Measurements from ENCODE around the gene CETN3.
A peak's percentile ranks its signal among the peaks of the same experiment; 100 is the strongest.
"Not testable (repeated sequence)": the region's sequence is repeated elsewhere in the genome, so short reads cannot be mapped to it uniquely, and the experiment has no call there.

CETN3 gene

DNA sequence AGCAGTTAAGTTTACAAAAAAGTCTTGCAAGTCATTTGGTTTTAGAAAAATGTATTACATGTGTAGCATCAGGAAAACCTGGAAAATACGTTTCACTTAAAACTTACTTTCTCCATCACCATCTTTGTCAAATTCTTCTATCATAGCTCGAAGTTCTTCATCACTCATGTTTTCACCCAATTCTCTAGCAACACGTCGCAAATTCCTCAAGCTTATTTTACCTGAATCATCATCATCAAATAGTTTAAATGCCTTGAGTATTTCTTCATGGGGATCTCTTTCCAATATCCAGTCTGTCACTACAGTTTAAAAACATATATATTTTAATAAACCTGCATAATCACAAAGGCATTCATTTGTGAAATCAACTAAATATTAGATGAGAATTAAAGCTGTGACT is 10.3 kb downstream of the CETN3 start:
- TF ChIP-seq POLR2A (IDR thresholded peaks at IDR 0.05; ENCODE audit: low read length) (no peak), GATA1 (IDR thresholded peaks at IDR 0.05; ENCODE audit: low read depth, low read length) (no peak)
- DNase-seq = no peak

DNA sequence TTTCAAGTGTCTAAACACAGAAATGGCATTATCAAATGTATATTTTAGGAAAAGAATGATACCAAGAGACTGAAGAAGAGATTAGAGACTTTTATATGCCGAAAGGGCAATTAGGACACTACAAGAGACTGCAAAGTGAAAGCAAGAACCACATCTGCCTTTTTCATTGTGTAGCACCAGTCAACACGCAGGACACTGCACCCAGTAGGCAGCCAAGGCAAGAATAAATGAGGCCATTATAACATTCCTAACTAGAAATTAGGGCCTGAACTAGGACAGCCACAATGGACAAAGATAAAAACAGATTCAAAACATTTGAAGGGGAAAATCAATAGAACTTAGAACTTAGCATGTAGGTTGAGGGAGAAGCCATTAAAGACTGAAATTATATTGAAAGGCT is 10.8 kb downstream of the CETN3 start:
- DNase-seq = no peak
- TF ChIP-seq GATA1 (IDR thresholded peaks at IDR 0.05; ENCODE audit: low read depth, low read length) (no peak), POLR2A (IDR thresholded peaks at IDR 0.05; ENCODE audit: low read length) (no peak)

DNA sequence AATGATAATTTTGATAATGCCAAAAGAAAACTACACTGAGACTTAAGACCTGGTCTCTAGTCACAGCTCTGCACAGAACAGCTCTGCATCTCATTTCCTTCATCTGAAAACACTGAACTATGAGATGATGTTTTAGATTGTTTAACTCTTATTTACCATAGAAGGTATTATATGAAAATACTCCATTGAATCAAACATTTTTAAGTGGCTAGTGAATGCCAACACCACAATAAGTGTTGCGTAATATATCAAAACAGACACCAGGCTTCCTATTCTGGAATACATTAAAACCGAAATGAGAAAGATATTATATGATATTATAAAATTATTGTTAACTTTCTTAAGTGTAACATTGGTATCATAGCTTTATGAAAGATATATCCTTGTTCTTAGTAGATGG is 14.6 kb downstream of the CETN3 start:
- DNase-seq = no peak
- no peak for TF ChIP-seq POLR2A (IDR thresholded peaks at IDR 0.05; ENCODE audit: low read length)
- no peak for TF ChIP-seq GATA1 (IDR thresholded peaks at IDR 0.05; ENCODE audit: low read depth, low read length)

GRCh38 chr5:90390928-90391327 is 18.6 kb downstream of the CETN3 start:
- TF ChIP-seq GATA1 (IDR thresholded peaks at IDR 0.05; ENCODE audit: low read depth, low read length) (no peak), POLR2A (IDR thresholded peaks at IDR 0.05; ENCODE audit: low read length) (no peak)
- no peak for DNase-seq

DNA sequence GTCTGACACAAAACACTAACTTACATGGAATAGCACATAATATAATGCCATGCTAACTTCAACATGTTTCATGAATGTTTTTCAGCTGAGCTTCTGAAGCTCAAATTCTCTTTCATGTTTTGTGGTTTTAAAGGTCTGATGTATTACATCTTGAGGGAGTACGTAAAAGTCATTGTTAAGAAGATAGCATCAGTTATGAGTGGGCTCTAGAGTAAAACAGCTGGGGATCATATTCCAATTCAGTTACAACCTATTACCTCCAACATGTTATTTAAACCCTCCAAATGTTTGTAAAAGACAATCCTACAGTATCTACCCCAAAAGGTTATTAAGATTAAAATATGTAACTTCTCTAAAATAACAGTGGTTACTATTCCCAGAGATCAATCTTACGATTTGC is 19.2 kb downstream of the CETN3 start:
- TF ChIP-seq GATA1 (IDR thresholded peaks at IDR 0.05; ENCODE audit: low read depth, low read length) (no peak), POLR2A (IDR thresholded peaks at IDR 0.05; ENCODE audit: low read length) (no peak)

GRCh38 chr5:90387508-90387907 is 22.0 kb downstream of the CETN3 start:
- no peak for DNase-seq
- TF ChIP-seq GATA1 (IDR thresholded peaks at IDR 0.05; ENCODE audit: low read depth, low read length) = no peak

More for the DNA sequence above, 19.2 kb downstream of the CETN3 start:
- no peak for DNase-seq

- TF ChIP-seq POLR2A (IDR thresholded peaks at IDR 0.05; ENCODE audit: low read length) (no peak), GATA1 (IDR thresholded peaks at IDR 0.05; ENCODE audit: low read depth, low read length) (no peak)
- peak; percentile 11 to 35 for DNase-seq
Measured at GRCh38 chr5:90386099-90386710, 23.4 kb downstream of the CETN3 start.

DNA sequence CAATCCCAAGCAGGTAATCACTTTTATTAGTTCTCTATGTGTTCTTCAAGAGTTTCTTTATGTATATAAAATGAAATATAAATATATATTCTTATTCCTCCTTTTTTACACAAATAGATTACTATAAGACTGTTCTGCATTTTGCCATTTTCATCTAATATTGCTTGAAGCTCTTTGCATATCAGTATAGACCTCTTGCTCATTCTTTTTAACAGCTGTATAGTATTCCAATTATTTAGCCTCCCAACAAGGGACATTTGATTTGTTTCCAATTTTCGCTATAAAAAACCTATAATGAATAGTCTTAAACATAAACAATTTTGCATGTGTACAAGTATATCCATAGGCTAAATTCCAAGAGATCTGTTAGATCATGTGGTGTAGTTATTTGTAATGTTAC is 25.2 kb downstream of the CETN3 start:
- no peak for TF ChIP-seq GATA1 (IDR thresholded peaks at IDR 0.05; ENCODE audit: low read depth, low read length)
- no peak for TF ChIP-seq POLR2A (IDR thresholded peaks at IDR 0.05; ENCODE audit: low read length)

DNA sequence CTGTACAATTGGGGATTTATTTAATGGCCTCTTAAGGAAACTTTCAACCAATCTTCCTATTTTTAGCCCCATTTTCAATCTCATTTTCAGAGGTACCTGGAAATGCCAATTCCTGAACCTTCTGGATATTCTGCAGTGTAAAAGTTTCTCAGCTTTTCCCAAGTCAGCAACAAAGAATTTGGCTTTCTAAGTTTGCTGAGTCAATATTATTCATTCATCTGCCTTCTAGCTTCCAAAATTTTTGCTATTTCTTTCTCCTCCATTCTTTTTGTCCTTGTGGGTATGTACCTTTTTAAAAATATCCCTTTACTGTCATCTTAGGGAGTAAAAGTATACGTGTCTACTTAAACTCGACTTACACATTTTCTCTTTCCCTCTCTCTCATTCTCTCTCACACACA is 25.7 kb downstream of the CETN3 start:
- TF ChIP-seq POLR2A (IDR thresholded peaks at IDR 0.05; ENCODE audit: low read length) (no peak), GATA1 (IDR thresholded peaks at IDR 0.05; ENCODE audit: low read depth, low read length) (no peak)
- DNase-seq = no peak

More for the DNA sequence above, 25.2 kb downstream of the CETN3 start:
- no peak for DNase-seq

DNA sequence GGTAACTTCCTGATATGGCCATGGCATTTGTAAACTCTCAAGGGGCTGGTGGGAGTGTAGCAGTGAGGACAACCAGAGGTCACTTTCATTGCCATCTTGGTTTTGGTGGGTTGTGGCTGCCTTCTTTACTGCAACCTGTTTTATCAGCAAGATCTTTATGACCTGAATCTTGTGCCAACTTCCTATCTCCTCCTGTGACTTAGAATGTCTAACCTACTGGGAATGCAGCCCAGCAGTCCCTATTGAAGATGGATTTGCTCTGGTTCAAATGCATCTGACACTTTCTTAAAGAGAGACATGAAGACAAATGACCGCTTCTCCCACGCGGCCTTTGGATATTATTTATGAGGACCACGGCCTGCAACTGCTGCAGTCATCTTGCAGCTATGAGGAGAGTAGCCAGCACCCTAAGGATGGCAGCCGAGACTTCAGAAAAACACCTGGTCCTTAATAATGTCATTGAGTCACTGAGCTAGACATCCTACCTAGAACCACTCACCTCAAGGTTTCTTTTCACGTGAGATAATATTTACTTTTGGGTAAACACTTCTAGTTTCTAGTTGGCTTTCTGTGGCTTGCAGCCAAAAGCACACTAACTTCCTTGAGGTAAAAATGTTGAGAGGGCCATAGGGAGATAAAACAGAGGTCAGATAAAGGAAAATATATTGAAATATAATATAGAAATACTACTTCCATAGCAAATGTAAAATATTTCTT is 28.2 kb downstream of the CETN3 start:
- TF ChIP-seq POLR2A (IDR thresholded peaks at IDR 0.05; ENCODE audit: low read length) (no peak), GATA1 (IDR thresholded peaks at IDR 0.05; ENCODE audit: low read depth, low read length) (no peak)
- DNase-seq = no peak

GRCh38 chr5:90379652-90380051 is 29.9 kb downstream of the CETN3 start:
- no peak for DNase-seq
- TF ChIP-seq GATA1 (IDR thresholded peaks at IDR 0.05; ENCODE audit: low read depth, low read length) (no peak), POLR2A (IDR thresholded peaks at IDR 0.05; ENCODE audit: low read length) (no peak)

DNA sequence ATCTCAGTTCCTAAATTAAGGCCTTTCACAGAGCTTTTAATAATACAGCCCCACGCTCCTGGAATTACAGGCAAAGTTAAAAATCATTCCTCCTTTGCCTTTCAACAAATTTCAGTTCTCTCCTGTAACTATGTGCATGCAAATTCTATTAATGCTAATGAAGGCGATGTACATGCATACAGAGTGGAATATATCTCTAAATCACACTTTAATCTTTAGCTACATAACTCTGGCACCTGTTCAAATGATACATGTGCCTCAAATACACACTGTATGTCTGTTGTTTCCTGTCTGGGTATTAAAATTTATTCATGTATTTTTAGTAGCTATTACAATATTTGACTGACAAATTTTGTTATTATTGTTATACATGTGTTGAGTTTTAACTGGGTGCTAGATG is 30.8 kb downstream of the CETN3 start:
- no peak for TF ChIP-seq GATA1 (IDR thresholded peaks at IDR 0.05; ENCODE audit: low read depth, low read length)
- TF ChIP-seq POLR2A (IDR thresholded peaks at IDR 0.05; ENCODE audit: low read length) = no peak
- no peak for DNase-seq

- not testable (repeated sequence) for DNase-seq
Measured at GRCh38 chr5:90371269-90371668, 38.3 kb downstream of the CETN3 start.

GRCh38 chr5:90368454-90369246 is 40.9 kb downstream of the CETN3 start:
- TF ChIP-seq GATA1 (IDR thresholded peaks at IDR 0.05; ENCODE audit: low read depth, low read length) (no peak), POLR2A (IDR thresholded peaks at IDR 0.05; ENCODE audit: low read length) (no peak)
- DNase-seq = no peak

DNA sequence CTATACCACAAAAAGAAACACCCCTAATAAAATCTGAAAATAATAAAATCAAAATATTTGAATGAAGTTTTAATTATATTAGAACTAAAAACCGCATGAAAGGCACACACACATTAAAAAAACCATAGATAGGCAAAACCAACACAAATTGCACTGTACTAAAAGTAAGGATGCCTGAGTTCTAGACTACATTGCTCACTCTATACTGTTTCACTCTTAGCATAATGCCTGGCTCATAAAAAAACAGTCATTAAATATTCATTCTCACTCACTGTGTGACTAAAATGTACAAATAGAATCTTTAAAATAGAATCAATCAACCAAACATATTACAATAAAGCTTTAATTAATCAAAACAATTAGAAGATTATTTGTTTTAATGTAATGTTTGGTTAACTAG is 41.7 kb downstream of the CETN3 start:
- TF ChIP-seq POLR2A (IDR thresholded peaks at IDR 0.05; ENCODE audit: low read length) = no peak
- DNase-seq = no peak
